ENCODE measurements around the gene BIRC5.

DNA sequence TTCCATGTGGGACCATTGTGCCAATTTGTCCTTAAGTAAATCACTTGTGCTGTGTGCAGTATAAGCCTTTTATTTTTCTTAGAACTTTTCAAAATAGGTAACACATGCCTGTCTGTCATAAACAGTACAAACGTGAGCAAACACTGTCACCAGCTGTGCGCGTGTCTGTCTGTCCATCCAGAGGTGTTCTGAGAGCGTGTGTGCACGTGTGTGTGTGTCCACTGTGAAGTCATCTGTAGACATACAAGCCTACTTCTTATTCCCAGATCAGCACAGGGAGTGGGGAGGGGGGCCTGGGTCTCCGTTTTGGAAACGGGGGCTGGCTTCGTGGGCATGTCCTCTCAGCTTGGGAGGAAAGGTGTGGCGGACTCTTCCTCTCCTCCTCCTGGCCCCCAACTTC lies 26.8 kb downstream of the BIRC5 start:
- no peak for TF ChIP-seq POLR2AphosphoS5 (IDR thresholded peaks at IDR 0.05; ENCODE audit: low read depth, low read length)
- TF ChIP-seq POLR2A (IDR thresholded peaks at IDR 0.05; ENCODE audit: low read depth, low read length): no peak
- TF ChIP-seq TAF1 (IDR thresholded peaks at IDR 0.05; ENCODE audit: borderline replicate concordance, low read depth, low read length): no peak
